B cell (primary cell): ENCODE results near the gene MMS19.

Experiments used
- CTCF ChIP-seq: fragments of 200-600 bp; IDR thresholded peaks from one replicate; pipeline ENCODE4 v1.8.0; 2022; ENCODE audit warnings: antibody characterized with exemption, mild to moderate bottlenecking
- EZH2 ChIP-seq: IDR thresholded peaks from 2 replicates; pipeline ENCODE4 v1.6.1; 2012; ENCODE audit warnings: borderline replicate concordance, low read depth, mild to moderate bottlenecking, moderate library complexity, low read length; ENCODE audit not compliant: insufficient read depth, poor library complexity, severe bottlenecking

- TF ChIP-seq CTCF = no peak
- no peak for TF ChIP-seq EZH2
Measured at GRCh38 chr10:97434557-97434956, 63.7 kb downstream of the MMS19 start.
